ENCODE data around the gene USP8. TPM values are rescaled to one million over a fixed set of nuclear protein-coding genes. Genes with fewer than 3 reads are reported as not detected.
A peak's percentile ranks its signal among the peaks of the same experiment; 100 is the strongest.

Gene USP8
- total RNA-seq, 2 donors from 2014 or later = 52.7 to 64.5 TPM

- H3K27ac Mint-ChIP-seq = no peak overlapping the region
- no peaks in the 10 kb centered on the region for H3K27me3 Mint-ChIP-seq (ENCODE audit: low read depth)
- H3K36me3 Mint-ChIP-seq (ENCODE audit: insufficient read depth in 2 of 2) = peaks cover 0 to 2% of the 10 kb centered on the region in 2 donors
- no peak overlapping the region for H3K4me3 Mint-ChIP-seq
- H3K4me1 Mint-ChIP-seq (ENCODE audit: low read depth) = no peaks in the 10 kb centered on the region
- no peaks in the 10 kb centered on the region for H3K9me3 Mint-ChIP-seq
- ATAC-seq (replicated peaks in 1 of 2) (no peak), DNase-seq (no peak)
Observed at GRCh38 chr15:50506121-50506520, 81.9 kb downstream of the USP8 start.

- Mint-ChIP-seq H3K9me3 (no peaks in the 10 kb centered on the region), H3K36me3 (ENCODE audit: insufficient read depth in 2 of 2) (no peaks in the 10 kb centered on the region), H3K4me1 (ENCODE audit: low read depth) (no peaks in the 10 kb centered on the region), H3K27ac (no peak overlapping the region), H3K27me3 (ENCODE audit: low read depth) (no peaks in the 10 kb centered on the region), H3K4me3 (no peak overlapping the region)
- DNase-seq (no peak), ATAC-seq (replicated peaks in 1 of 2) (no peak)
Observed at GRCh38 chr15:50513001-50513400, 88.8 kb downstream of the USP8 start.

- H3K9me3 Mint-ChIP-seq = no peaks in the 10 kb centered on the region
- H3K36me3 Mint-ChIP-seq (ENCODE audit: insufficient read depth in 2 of 2) = no peaks in the 10 kb centered on the region
- no peaks in the 10 kb centered on the region for H3K4me1 Mint-ChIP-seq (ENCODE audit: low read depth)
- H3K27ac Mint-ChIP-seq = no peak overlapping the region
- H3K27me3 Mint-ChIP-seq (ENCODE audit: low read depth) = no peaks in the 10 kb centered on the region
- no peak for ATAC-seq (replicated peaks in 1 of 2)
- no peak for DNase-seq
- no peak overlapping the region for H3K4me3 Mint-ChIP-seq
Observed at GRCh38 chr15:50519740-50520425, 95.7 kb downstream of the USP8 start.

- ATAC-seq (replicated peaks in 1 of 2) (no peak), DNase-seq (no peak)
- H3K4me1 Mint-ChIP-seq (ENCODE audit: low read depth) = no peaks in the 10 kb centered on the region
- no peaks in the 10 kb centered on the region for H3K36me3 Mint-ChIP-seq (ENCODE audit: insufficient read depth in 2 of 2)
- no peaks in the 10 kb centered on the region for H3K27me3 Mint-ChIP-seq (ENCODE audit: low read depth)
- H3K4me3 Mint-ChIP-seq = no peak overlapping the region
- no peaks in the 10 kb centered on the region for H3K9me3 Mint-ChIP-seq
- H3K27ac Mint-ChIP-seq = no peak overlapping the region
Observed at GRCh38 chr15:50523851-50524251, 99.6 kb downstream of the USP8 start.

GRCh38 chr15:50531163-50531562 is 107.0 kb downstream of the USP8 start:
- H3K9me3 Mint-ChIP-seq = peaks cover 0 to 3% of the 10 kb centered on the region in 2 donors
- H3K36me3 Mint-ChIP-seq (ENCODE audit: insufficient read depth in 2 of 2) = peaks cover 2 to 3% of the 10 kb centered on the region in 2 donors
- DNase-seq (no peak), ATAC-seq (replicated peaks in 1 of 2) (no peak)
- H3K27ac Mint-ChIP-seq = no peak overlapping the region
- no peak overlapping the region for H3K4me3 Mint-ChIP-seq
- no peaks in the 10 kb centered on the region for H3K4me1 Mint-ChIP-seq (ENCODE audit: low read depth)
- H3K27me3 Mint-ChIP-seq (ENCODE audit: low read depth) = no peaks in the 10 kb centered on the region

- Mint-ChIP-seq H3K4me3 (no peak overlapping the region), H3K9me3 (peaks cover 0 to 3% of the 10 kb centered on the region in 2 donors), H3K27me3 (ENCODE audit: low read depth) (no peaks in the 10 kb centered on the region), H3K27ac (no peak overlapping the region), H3K36me3 (ENCODE audit: insufficient read depth in 2 of 2) (peaks cover 2 to 3% of the 10 kb centered on the region in 2 donors), H3K4me1 (ENCODE audit: low read depth) (no peaks in the 10 kb centered on the region)
- no peak for DNase-seq
- no peak for ATAC-seq (replicated peaks in 1 of 2)
Observed at GRCh38 chr15:50531766-50532165, 107.6 kb downstream of the USP8 start.

GRCh38 chr15:50542887-50543210 is 118.6 kb downstream of the USP8 start:
- no peaks in the 10 kb centered on the region for H3K9me3 Mint-ChIP-seq
- H3K4me1 Mint-ChIP-seq (ENCODE audit: low read depth) = no peaks in the 10 kb centered on the region
- H3K36me3 Mint-ChIP-seq (ENCODE audit: insufficient read depth in 2 of 2) = no peaks in the 10 kb centered on the region
- no peak for ATAC-seq (replicated peaks in 1 of 2)
- H3K27me3 Mint-ChIP-seq (ENCODE audit: low read depth) = no peaks in the 10 kb centered on the region
- no peak overlapping the region for H3K27ac Mint-ChIP-seq
- H3K4me3 Mint-ChIP-seq = no peak overlapping the region
- no peak for DNase-seq

- Mint-ChIP-seq H3K27me3 (ENCODE audit: low read depth) (no peaks in the 10 kb centered on the region), H3K36me3 (ENCODE audit: insufficient read depth in 2 of 2) (no peaks in the 10 kb centered on the region), H3K27ac (no peak overlapping the region), H3K4me1 (ENCODE audit: low read depth) (no peaks in the 10 kb centered on the region), H3K4me3 (no peak overlapping the region), H3K9me3 (no peaks in the 10 kb centered on the region)
- no peak for DNase-seq
- no peak for ATAC-seq (replicated peaks in 1 of 2)
Observed at GRCh38 chr15:50543556-50543955, 119.4 kb downstream of the USP8 start.

- no peak for ATAC-seq (replicated peaks in 1 of 2)
- no peak overlapping the region for H3K27ac Mint-ChIP-seq
- no peaks in the 10 kb centered on the region for H3K4me1 Mint-ChIP-seq (ENCODE audit: low read depth)
- H3K4me3 Mint-ChIP-seq = no peak overlapping the region
- no peaks in the 10 kb centered on the region for H3K27me3 Mint-ChIP-seq (ENCODE audit: low read depth)
- no peak for DNase-seq
- no peaks in the 10 kb centered on the region for H3K9me3 Mint-ChIP-seq
- H3K36me3 Mint-ChIP-seq (ENCODE audit: insufficient read depth in 2 of 2) = no peaks in the 10 kb centered on the region
Observed at GRCh38 chr15:50544368-50544767, 120.2 kb downstream of the USP8 start.

GRCh38 chr15:50546566-50546965 is 122.4 kb downstream of the USP8 start, which contains the start of gene USP50:
USP50 (minus strand) TSS chr15:50546666; CDS start chr15:50546525, 141 bp downstream.
- H3K27me3 Mint-ChIP-seq (ENCODE audit: low read depth) = no peaks in the 10 kb centered on the region
- H3K27ac Mint-ChIP-seq = no peak within 1 kb of the TSS
- DNase-seq = no peak
- H3K4me1 Mint-ChIP-seq (ENCODE audit: low read depth) = no peaks in the 10 kb centered on the region
- no peaks in the 10 kb centered on the region for H3K9me3 Mint-ChIP-seq
- no peak within 1 kb of the TSS for H3K4me3 Mint-ChIP-seq
- ATAC-seq (replicated peaks in 1 of 2) = no peak
- H3K36me3 Mint-ChIP-seq (ENCODE audit: insufficient read depth in 2 of 2) = no peaks in the 10 kb centered on the region

GRCh38 chr15:50549326-50549725 is 125.1 kb downstream of the USP8 start:
- Mint-ChIP-seq H3K9me3 (no peaks in the 10 kb centered on the region), H3K27ac (no peak overlapping the region), H3K4me1 (ENCODE audit: low read depth) (peaks cover 9% of the 10 kb centered on the region), H3K36me3 (ENCODE audit: insufficient read depth in 2 of 2) (no peaks in the 10 kb centered on the region), H3K4me3 (no peak overlapping the region), H3K27me3 (ENCODE audit: low read depth) (no peaks in the 10 kb centered on the region)
- ATAC-seq (replicated peaks in 1 of 2) (no peak), DNase-seq (no peak)

GRCh38 chr15:50552238-50552637 is 128.0 kb downstream of the USP8 start:
- DNase-seq (no peak), ATAC-seq (replicated peaks in 1 of 2) (no peak)
- no peaks in the 10 kb centered on the region for H3K9me3 Mint-ChIP-seq
- no peaks in the 10 kb centered on the region for H3K27me3 Mint-ChIP-seq (ENCODE audit: low read depth)
- no peaks in the 10 kb centered on the region for H3K36me3 Mint-ChIP-seq (ENCODE audit: insufficient read depth in 2 of 2)
- no peak overlapping the region for H3K4me3 Mint-ChIP-seq
- no peak overlapping the region for H3K27ac Mint-ChIP-seq
- peaks cover 25% of the 10 kb centered on the region for H3K4me1 Mint-ChIP-seq (ENCODE audit: low read depth)

- Mint-ChIP-seq H3K4me1 (ENCODE audit: low read depth) (peaks cover 35% of the 10 kb centered on the region), H3K27ac (peak overlapping the region; percentile 88), H3K27me3 (ENCODE audit: low read depth) (no peaks in the 10 kb centered on the region), H3K9me3 (no peaks in the 10 kb centered on the region), H3K4me3 (peak overlapping the region; percentile 31 to 57), H3K36me3 (ENCODE audit: insufficient read depth in 2 of 2) (peaks cover 4 to 5% of the 10 kb centered on the region in 2 donors)
- DNase-seq (no peak), ATAC-seq (replicated peaks in 1 of 2) (peak; percentile 45 to 51)
Observed at GRCh38 chr15:50556642-50557371, 132.6 kb downstream of the USP8 start.

- DNase-seq = no peak
- no peak for ATAC-seq (replicated peaks in 1 of 2)
- peak overlapping the region; percentile 3 for H3K27ac Mint-ChIP-seq
Observed at GRCh38 chr15:50558012-50558411, 133.8 kb downstream of the USP8 start.

More at GRCh38 chr15:50558012-50558411, 133.8 kb downstream of the USP8 start:
- H3K4me1 Mint-ChIP-seq (ENCODE audit: low read depth) = peaks cover 38% of the 10 kb centered on the region
- H3K9me3 Mint-ChIP-seq = no peaks in the 10 kb centered on the region
- H3K36me3 Mint-ChIP-seq (ENCODE audit: insufficient read depth in 2 of 2) = peaks cover 8 to 12% of the 10 kb centered on the region in 2 donors
- no peaks in the 10 kb centered on the region for H3K27me3 Mint-ChIP-seq (ENCODE audit: low read depth)
- no peak overlapping the region for H3K4me3 Mint-ChIP-seq

Measured in activated T-cell treated with anti-CD3 and anti-CD28 coated beads, Interleukin-2, amount 50 U/mL, for 72 hours (primary cell).